ENCODE measurements around the gene NKX2-2. TPM values are rescaled to one million over a fixed set of nuclear protein-coding genes. Genes with fewer than 3 reads are reported as not detected.

NKX2-2 gene
- total RNA-seq, 2 experiments from 2014 or later = not detected

- CTCF ChIA-PET = no interaction called here
- DNase-seq = no peak
- no peaks in the 10 kb centered on the region for H3K36me3 Mint-ChIP-seq
- ATAC-seq = no peak
- H3K27me3 Mint-ChIP-seq = peaks cover 23% of the 10 kb centered on the region
- no peak overlapping the region for H3K4me3 Mint-ChIP-seq
- no peak overlapping the region for H3K27ac Mint-ChIP-seq
- no peaks in the 10 kb centered on the region for H3K9me3 Mint-ChIP-seq (ENCODE audit: low read depth)
- no peaks in the 10 kb centered on the region for H3K4me1 Mint-ChIP-seq
Observed at GRCh38 chr20:21534453-21534852, 20.6 kb upstream of the NKX2-2 start.

- DNase-seq = peak; percentile 2
- Mint-ChIP-seq H3K9me3 (ENCODE audit: low read depth) (no peaks in the 10 kb centered on the region), H3K27ac (no peak overlapping the region), H3K4me3 (no peak overlapping the region), H3K27me3 (peaks cover 59% of the 10 kb centered on the region), H3K4me1 (no peaks in the 10 kb centered on the region), H3K36me3 (no peaks in the 10 kb centered on the region)
- CTCF ChIA-PET = interaction anchor here (1.2 to 2.2 kb wide), 5 partner anchors 12 to 49 kb away, joined by 3 to 19 read pairs (median 4); no protein-coding TSS in a partner anchor
- ATAC-seq = no peak
Observed at GRCh38 chr20:21529863-21530262, 16.0 kb upstream of the NKX2-2 start.

GRCh38 chr20:21528870-21529269 is 15.0 kb upstream of the NKX2-2 start:
- no peak overlapping the region for H3K4me3 Mint-ChIP-seq
- no peak overlapping the region for H3K27ac Mint-ChIP-seq
- peaks cover 61% of the 10 kb centered on the region for H3K27me3 Mint-ChIP-seq
- DNase-seq = peak; percentile 33
- no peak for ATAC-seq
- no peaks in the 10 kb centered on the region for H3K36me3 Mint-ChIP-seq
- CTCF ChIA-PET = interaction anchor here (1.2 to 2.2 kb wide), 5 partner anchors 13 to 50 kb away, joined by 3 to 19 read pairs (median 4); no protein-coding TSS in a partner anchor
- H3K9me3 Mint-ChIP-seq (ENCODE audit: low read depth) = no peaks in the 10 kb centered on the region
- no peaks in the 10 kb centered on the region for H3K4me1 Mint-ChIP-seq

- no peaks in the 10 kb centered on the region for H3K36me3 Mint-ChIP-seq
- no peak overlapping the region for H3K4me3 Mint-ChIP-seq
- H3K27ac Mint-ChIP-seq = no peak overlapping the region
- DNase-seq (peak; percentile 7), ATAC-seq (no peak)
- peaks cover 65% of the 10 kb centered on the region for H3K27me3 Mint-ChIP-seq
- no peaks in the 10 kb centered on the region for H3K9me3 Mint-ChIP-seq (ENCODE audit: low read depth)
- no peaks in the 10 kb centered on the region for H3K4me1 Mint-ChIP-seq
- CTCF ChIA-PET = no interaction called here
Observed at GRCh38 chr20:21527908-21528307, 14.0 kb upstream of the NKX2-2 start.

- no peaks in the 10 kb centered on the region for H3K36me3 Mint-ChIP-seq
- H3K27me3 Mint-ChIP-seq = peaks cover 70% of the 10 kb centered on the region
- H3K4me3 Mint-ChIP-seq = no peak overlapping the region
- no peaks in the 10 kb centered on the region for H3K9me3 Mint-ChIP-seq (ENCODE audit: low read depth)
- ATAC-seq (no peak), DNase-seq (peak; percentile 5)
- CTCF ChIA-PET = no interaction called here
- no peaks in the 10 kb centered on the region for H3K4me1 Mint-ChIP-seq
- H3K27ac Mint-ChIP-seq = no peak overlapping the region
Observed at GRCh38 chr20:21526776-21527175, 12.9 kb upstream of the NKX2-2 start.

- ATAC-seq = no peak
- DNase-seq = peak; percentile 15
- CTCF ChIA-PET = interaction anchor here (1.4 to 2.0 kb wide), 2 partner anchors 92 to 288 kb away, joined by 3 to 7 read pairs; no protein-coding TSS in a partner anchor
- H3K27me3 Mint-ChIP-seq = peaks cover 89% of the 10 kb centered on the region
- H3K9me3 Mint-ChIP-seq (ENCODE audit: low read depth) = no peaks in the 10 kb centered on the region
- no peak overlapping the region for H3K4me3 Mint-ChIP-seq
- peak overlapping the region; percentile 12 for H3K27ac Mint-ChIP-seq
- H3K4me1 Mint-ChIP-seq = no peaks in the 10 kb centered on the region
- H3K36me3 Mint-ChIP-seq = no peaks in the 10 kb centered on the region
Observed at GRCh38 chr20:21523895-21524294, 10.0 kb upstream of the NKX2-2 start.

GRCh38 chr20:21523281-21523868 is 9.5 kb upstream of the NKX2-2 start:
- CTCF ChIA-PET = interaction anchor here (0.8 kb wide), 1 partner anchor 18 kb away, joined by 3 read pairs; no protein-coding TSS in a partner anchor
- no peaks in the 10 kb centered on the region for H3K4me1 Mint-ChIP-seq
- peak overlapping the region; percentile 5 for H3K4me3 Mint-ChIP-seq
- H3K27me3 Mint-ChIP-seq = peaks cover 89% of the 10 kb centered on the region
- no peak for ATAC-seq
- H3K9me3 Mint-ChIP-seq (ENCODE audit: low read depth) = no peaks in the 10 kb centered on the region
- H3K36me3 Mint-ChIP-seq = no peaks in the 10 kb centered on the region
- peak overlapping the region; percentile 74 for H3K27ac Mint-ChIP-seq
- DNase-seq = peak; percentile 16

GRCh38 chr20:21522481-21523280 is 8.8 kb upstream of the NKX2-2 start:
- Mint-ChIP-seq H3K27ac (peak overlapping the region; percentile 74), H3K27me3 (peaks cover 90% of the 10 kb centered on the region), H3K36me3 (no peaks in the 10 kb centered on the region), H3K4me1 (no peaks in the 10 kb centered on the region), H3K4me3 (peak overlapping the region; percentile 5), H3K9me3 (ENCODE audit: low read depth) (no peaks in the 10 kb centered on the region)
- DNase-seq = peak; percentile 33
- no peak for ATAC-seq
- CTCF ChIA-PET = interaction anchor here (0.8 to 3.0 kb wide), 2 partner anchors 17 kb away, joined by 3 to 11 read pairs; no protein-coding TSS in a partner anchor

- Mint-ChIP-seq H3K4me1 (no peaks in the 10 kb centered on the region), H3K36me3 (no peaks in the 10 kb centered on the region), H3K27ac (peak overlapping the region; percentile 10), H3K27me3 (peaks cover 91% of the 10 kb centered on the region), H3K9me3 (ENCODE audit: low read depth) (no peaks in the 10 kb centered on the region), H3K4me3 (no peak overlapping the region)
- CTCF ChIA-PET = interaction anchor here (0.9 to 3.0 kb wide), 2 partner anchors 16 to 49 kb away, joined by 3 to 11 read pairs; no protein-coding TSS in a partner anchor
- DNase-seq (peak; percentile 29), ATAC-seq (no peak)
Observed at GRCh38 chr20:21521596-21522480, 8.0 kb upstream of the NKX2-2 start.

- DNase-seq = peak; percentile 22
- no peaks in the 10 kb centered on the region for H3K9me3 Mint-ChIP-seq (ENCODE audit: low read depth)
- peak overlapping the region; percentile 55 for H3K27ac Mint-ChIP-seq
- ATAC-seq = no peak
- peaks cover 2% of the 10 kb centered on the region for H3K36me3 Mint-ChIP-seq
- CTCF ChIA-PET = interaction anchor here (0.9 to 3.0 kb wide), 3 partner anchors 16 to 286 kb away, joined by 3 to 11 read pairs (median 3); no protein-coding TSS in a partner anchor
- no peak overlapping the region for H3K4me3 Mint-ChIP-seq
- H3K4me1 Mint-ChIP-seq = no peaks in the 10 kb centered on the region
- peaks cover 91% of the 10 kb centered on the region for H3K27me3 Mint-ChIP-seq
Observed at GRCh38 chr20:21520702-21521595, 7.1 kb upstream of the NKX2-2 start.

- ATAC-seq = no peak
- peaks cover 2% of the 10 kb centered on the region for H3K4me1 Mint-ChIP-seq
- H3K9me3 Mint-ChIP-seq (ENCODE audit: low read depth) = no peaks in the 10 kb centered on the region
- CTCF ChIA-PET = no interaction called here
- H3K36me3 Mint-ChIP-seq = peaks cover 3% of the 10 kb centered on the region
- H3K27me3 Mint-ChIP-seq = peaks cover 87% of the 10 kb centered on the region
- peak overlapping the region; percentile 64 for H3K27ac Mint-ChIP-seq
- H3K4me3 Mint-ChIP-seq = no peak overlapping the region
- DNase-seq = peak; percentile 23
Observed at GRCh38 chr20:21519136-21519584, 5.3 kb upstream of the NKX2-2 start.

GRCh38 chr20:21518292-21518991 is 4.6 kb upstream of the NKX2-2 start:
- peaks cover 83% of the 10 kb centered on the region for H3K27me3 Mint-ChIP-seq
- no peak overlapping the region for H3K4me3 Mint-ChIP-seq
- no peak for ATAC-seq
- H3K4me1 Mint-ChIP-seq = peaks cover 4% of the 10 kb centered on the region
- peak; percentile 16 for DNase-seq
- CTCF ChIA-PET = interaction anchor here (0.9 to 1.2 kb wide), 3 partner anchors 12 to 470 kb away, joined by 3 to 4 read pairs (median 3); no protein-coding TSS in a partner anchor
- no peaks in the 10 kb centered on the region for H3K9me3 Mint-ChIP-seq (ENCODE audit: low read depth)
- H3K36me3 Mint-ChIP-seq = peaks cover 3% of the 10 kb centered on the region
- no peak overlapping the region for H3K27ac Mint-ChIP-seq
